Prostate gland (tissue), 2 donors: ENCODE measurements around the gene TCF12.

ENCODE experiments used
- CTCF ChIP-seq, 4 experiments: fragments of 200-600 bp in 2 of 4; fragments of 450-650 bp in 2 of 4; sonication (generic) in 2 of 4; IDR thresholded peaks; 1 replicate in 3 of 4; 2 replicates in 1 of 4; pipeline ENCODE4 v1.5.1; 2016 to 2019; ENCODE audit warnings: antibody characterized with exemption in 4 of 4, mild to moderate bottlenecking in 2 of 4, moderate library complexity in 2 of 4
- POLR2A ChIP-seq: fragments of 450-650 bp; IDR thresholded peaks from one replicate; pipeline ENCODE4 v1.6.1; 2016; ENCODE audit warnings: antibody characterized with exemption, mild to moderate bottlenecking

DNA sequence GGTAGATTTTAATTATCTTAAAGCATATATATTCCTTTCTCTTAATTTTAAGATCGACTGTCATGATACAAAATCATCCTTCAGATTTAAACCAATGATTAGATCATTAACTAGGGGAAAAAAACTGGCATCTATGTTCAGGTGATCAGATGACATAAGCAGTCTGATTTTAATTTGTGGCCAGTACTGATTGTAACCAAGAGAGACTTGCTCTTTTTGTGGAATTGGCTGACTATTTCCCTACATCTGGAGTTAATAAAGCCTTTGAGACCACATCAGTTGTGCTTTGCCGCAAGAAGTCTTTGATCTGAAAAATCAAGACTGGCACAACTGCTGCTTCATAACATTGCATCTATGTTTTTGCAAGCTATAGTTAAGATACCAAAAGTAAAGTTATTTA, 309.5 kb downstream of the TCF12 start:
- TF ChIP-seq POLR2A (no peak), CTCF (IDR thresholded peaks at IDR 0.05) (no peak)
